PFSK-1 (cell line): ENCODE results near the gene ARHGEF2.

ENCODE experiments used
- POLR2AphosphoS5 ChIP-seq: IDR thresholded peaks from 2 replicates; pipeline ENCODE4 v1.6.1; 2012; ENCODE audit warnings: low read depth, mild to moderate bottlenecking, control low read depth, low read length, moderate library complexity
- SIN3A ChIP-seq: IDR thresholded peaks from 2 replicates; pipeline ENCODE4 v1.6.1; 2012; ENCODE audit warnings: mild to moderate bottlenecking, low read length, moderate library complexity, borderline replicate concordance; ENCODE audit not compliant: insufficient read depth
- TAF1 ChIP-seq: IDR thresholded peaks from 2 replicates; pipeline ENCODE4 v1.6.1; 2012; ENCODE audit warnings: low read length, control low read depth, borderline replicate concordance; ENCODE audit not compliant: insufficient read depth

- TF ChIP-seq POLR2AphosphoS5 = no peak
- no peak for TF ChIP-seq TAF1
- no peak for TF ChIP-seq SIN3A
Measured at GRCh38 chr1:155952505-155952890, 25.8 kb downstream of the ARHGEF2 start.
